NCI-H1930 (cell line): Measurements from ENCODE around the gene TMEM98.
"Not testable (repeated sequence)": the region's sequence is repeated elsewhere in the genome, so short reads cannot be mapped to it uniquely, and the experiment has no call there.

ENCODE experiments used
- DNase-seq, 2 experiments: peaks; one replicate each; lab custom pipeline; 2025; lab: John Stamatoyannopoulos, UW

TMEM98 gene, protein sequence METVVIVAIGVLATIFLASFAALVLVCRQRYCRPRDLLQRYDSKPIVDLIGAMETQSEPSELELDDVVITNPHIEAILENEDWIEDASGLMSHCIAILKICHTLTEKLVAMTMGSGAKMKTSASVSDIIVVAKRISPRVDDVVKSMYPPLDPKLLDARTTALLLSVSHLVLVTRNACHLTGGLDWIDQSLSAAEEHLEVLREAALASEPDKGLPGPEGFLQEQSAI

DNA sequence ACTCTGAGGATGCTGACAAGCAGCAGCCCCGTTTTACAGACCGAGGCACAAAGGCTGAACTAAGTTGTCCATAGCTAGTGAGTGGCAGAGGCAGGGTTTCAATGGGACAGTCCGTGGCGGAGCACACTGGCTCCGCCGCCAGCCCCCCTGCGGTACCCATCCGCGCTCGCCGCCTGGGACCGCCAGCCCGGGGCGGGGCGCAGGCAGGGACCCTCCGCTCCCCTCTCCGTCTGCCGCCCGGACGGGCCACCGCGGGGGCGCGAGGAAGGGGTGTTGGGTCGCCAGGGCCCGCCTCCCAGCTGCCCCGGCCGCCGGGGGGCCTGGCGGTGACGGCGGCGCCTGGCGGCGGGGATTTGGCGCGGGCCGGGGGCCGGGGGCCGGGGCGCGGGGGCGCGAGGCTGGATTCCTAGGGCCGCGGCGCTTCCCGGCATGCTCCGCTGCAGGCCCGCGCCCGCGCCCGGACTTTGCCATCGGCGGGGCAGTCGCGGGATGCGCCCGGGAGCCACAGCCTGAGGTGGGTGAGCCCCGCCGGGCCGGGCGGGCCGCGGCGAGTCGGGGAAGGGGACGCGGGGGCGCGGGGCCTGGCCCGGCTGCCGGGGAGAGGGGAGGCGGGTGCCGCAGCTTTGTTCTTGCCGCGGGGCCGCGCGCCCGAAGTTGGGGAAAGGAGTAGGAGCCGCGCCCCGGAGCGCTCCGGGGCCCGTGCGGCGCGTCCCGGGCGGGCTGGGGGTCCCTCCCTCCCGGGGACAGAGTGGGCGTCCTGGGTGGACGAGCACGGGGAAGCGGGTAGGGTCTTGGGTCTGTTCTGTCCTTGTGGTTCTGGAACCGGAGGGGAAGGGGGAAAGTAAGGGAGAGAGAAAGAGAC lies at the start of gene TMEM98:
TMEM98 (plus strand) TSS at position 430 of the 862 bp plus-strand sequence. CDS start 3,376 bp downstream, outside the sequence.
- peak in 1 of 2 experiments; percentile 30 for DNase-seq

DNA sequence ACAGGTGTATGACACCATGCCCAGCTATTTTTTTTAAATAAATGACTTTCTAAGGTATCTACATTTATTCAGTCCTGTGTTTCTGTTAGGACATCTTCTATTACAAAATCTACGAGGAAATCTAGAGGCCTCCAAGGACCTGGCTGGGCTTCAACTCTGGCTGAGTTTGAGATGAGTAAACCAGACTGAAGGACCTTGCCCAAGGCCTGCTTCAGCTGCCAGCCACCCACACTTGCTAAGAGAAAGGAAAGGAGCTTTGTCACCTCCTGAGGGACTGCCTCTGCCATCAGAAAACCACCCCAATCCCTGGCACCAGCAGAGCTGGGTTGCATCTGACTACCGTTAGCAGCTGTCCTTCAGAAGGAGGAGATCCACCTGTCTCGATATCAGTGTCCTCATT lies 49.7 kb upstream of the TMEM98 start:
- DNase-seq, result no peak

DNA sequence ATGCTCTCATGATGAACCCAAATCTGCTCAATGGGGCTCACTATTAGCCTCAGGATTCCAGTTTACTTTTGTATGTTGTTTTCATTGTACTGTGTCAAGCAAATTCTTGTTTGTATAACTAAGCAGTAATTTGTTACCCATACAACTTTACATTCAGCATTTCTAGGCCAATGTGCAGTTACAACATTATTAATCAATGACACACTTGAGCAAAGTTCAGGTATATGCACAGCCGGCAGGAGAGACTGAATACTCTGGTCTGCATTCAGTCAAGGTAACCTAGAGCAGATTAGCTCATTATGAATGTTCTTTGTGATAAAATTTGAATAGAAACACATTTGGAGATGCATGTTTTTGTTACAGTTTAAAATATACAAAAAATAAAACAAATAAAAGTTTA lies 48.8 kb upstream of the TMEM98 start:
- no peak for DNase-seq

DNA sequence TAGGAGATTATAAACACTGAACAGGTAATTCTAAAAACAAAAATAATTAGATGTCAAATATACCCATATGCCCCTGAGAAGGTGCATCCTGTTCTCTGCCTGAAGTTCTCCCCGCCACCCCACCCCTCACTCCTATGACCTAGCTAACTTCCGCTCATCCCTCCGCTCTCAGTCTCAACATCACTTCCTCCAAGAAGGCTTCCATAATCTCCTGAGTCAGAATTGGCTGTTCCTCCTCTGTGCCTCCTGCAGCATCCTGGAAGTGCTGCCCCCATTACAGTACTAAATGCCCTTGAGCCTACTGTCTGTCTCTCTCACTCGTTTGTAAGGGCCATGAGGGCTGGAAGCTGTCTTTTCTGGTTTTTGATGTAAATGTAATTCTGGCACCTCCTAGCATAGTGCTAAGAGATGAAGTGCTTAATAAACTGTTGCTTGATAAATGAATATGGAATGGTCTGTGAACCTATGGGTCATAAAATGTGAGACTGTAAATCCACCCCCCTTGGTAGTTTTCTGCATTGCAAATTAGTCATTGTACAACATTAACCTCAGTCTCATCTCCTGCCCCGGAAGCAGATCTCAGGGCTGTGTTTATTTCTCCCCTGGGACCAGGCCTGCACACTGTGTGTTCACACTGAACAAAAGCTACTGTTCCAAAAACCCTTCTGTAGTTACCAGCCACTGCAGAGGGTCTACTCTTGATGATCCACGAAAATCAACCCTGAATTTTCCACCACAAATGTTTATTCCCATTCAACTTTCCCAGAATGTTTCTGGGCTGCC lies 47.1 kb upstream of the TMEM98 start:
- DNase-seq, result no peak

DNA sequence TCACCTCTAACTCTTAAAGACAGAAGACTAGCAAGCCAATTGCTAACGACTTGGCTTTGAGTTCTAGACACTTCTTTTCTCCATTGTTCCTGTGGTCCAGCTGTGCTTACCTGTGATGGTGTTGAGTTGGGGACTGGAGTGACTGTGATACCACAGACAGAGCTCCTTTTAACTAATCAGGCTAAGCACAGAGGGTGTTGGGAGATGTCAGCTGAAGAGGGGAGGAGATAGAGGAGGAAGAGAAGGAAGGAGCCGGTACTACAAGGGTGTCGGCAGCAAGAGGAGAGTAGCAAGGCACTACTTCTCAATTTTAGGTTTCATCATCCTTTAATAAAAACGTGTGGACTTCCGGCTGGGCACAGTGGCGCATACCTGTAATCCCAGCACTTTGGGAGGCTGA lies 45.9 kb upstream of the TMEM98 start:
- DNase-seq, result no peak

DNA sequence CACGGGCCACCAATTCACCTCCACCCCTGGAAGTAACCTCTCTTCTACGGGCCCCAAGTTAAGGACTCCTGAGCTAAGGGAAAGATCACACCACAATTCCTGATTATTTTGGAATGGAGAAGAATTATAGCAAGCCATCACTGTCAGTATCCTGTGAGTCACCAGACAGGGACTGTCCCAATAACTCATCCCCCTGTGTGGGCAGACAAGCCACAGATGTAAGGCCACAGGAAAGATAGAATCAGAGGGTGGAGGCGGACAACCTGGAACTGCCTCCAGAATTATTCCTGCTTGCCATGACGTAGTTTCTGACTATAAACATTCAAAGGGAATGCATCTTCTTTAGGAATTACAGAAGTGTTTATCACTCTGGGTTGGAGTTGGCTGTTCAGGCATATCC lies 45.2 kb upstream of the TMEM98 start:
- no peak for DNase-seq

DNA sequence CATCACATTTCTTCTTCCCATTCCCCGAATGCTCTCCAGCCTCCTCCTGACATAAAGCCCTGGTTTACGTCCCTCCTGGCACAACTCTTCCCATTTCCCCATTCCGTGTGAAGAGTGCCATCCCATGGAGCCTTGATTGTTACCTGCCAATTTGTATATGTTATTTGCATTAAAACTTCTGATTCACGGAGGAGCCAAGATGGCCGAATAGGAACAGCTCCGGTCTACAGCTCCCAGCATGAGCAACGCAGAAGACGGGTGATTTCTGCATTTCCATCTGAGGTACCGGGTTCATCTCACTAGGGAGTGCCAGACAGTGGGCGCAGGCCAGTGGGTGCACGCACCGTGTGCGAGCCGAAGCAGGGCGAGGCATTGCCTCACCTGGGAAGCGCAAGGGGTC lies 41.0 kb upstream of the TMEM98 start:
- not testable (repeated sequence) for DNase-seq

DNA sequence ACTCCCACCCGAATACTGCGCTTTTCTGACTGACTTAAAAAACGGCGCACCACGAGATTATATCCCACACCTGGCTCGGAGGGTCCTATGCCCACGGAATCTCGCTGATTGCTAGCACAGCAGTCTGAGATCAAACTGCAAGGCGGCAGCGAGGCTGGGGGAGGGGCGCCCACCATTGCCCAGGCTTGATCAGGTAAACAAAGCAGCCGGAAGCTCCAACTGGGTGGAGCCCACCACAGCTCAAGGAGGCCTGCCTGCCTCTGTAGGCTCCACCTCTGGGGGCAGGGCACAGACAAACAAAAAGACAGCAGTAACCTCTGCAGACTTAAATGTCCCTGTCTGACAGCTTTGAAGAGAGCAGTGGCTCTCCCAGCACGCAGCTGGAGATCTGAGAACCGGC lies 40.5 kb upstream of the TMEM98 start:
- DNase-seq, result not testable (repeated sequence)

DNA sequence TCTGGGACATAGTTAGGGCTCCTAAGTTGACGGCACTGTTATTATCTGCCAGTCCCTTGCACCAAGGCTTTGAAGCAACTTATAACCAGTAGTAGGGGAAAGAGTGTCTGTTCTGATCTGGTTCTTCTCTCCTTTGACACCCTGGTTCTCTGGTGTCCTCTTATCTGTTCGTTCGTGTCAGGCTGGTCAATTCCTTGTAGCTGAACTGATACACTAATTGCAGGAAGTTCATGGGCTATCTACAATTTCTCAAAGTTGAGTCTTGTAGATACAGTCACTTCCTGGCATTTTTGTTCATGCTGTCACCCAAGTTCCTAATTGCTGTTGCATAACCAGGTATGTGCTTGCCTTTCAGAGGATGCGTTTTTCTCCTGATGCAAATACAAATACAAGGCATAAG lies 33.7 kb upstream of the TMEM98 start:
- DNase-seq, result no peak

DNA sequence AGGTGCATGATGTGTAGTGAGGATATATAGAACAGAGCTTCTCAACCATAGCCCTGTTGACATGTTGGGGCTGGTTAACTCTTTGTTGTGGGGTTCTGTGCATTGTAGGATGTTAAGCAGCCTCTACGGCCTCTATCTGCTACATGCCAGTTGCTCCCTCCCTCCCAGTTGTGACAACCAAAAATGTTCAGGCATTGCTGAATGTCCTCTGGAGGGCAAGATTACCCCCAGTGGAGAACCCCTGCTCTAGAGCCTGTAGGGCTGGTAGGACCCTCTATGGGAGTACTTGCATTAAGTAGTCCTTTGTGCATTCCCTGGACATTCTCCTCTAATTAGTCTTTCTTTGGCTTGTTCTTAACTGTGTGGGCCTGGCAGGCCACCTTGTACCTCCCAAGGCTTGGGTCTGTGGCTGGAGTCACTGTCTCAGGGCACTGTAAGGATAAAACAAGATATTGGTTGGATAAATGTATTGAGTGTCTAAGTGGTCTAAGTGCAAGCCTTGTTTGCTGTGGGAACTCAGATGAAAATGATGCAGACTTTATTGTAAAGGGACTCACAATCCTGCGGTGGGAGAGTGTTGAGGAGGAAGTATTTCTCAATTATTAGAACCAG lies 31.2 kb upstream of the TMEM98 start:
- DNase-seq, result no peak

DNA sequence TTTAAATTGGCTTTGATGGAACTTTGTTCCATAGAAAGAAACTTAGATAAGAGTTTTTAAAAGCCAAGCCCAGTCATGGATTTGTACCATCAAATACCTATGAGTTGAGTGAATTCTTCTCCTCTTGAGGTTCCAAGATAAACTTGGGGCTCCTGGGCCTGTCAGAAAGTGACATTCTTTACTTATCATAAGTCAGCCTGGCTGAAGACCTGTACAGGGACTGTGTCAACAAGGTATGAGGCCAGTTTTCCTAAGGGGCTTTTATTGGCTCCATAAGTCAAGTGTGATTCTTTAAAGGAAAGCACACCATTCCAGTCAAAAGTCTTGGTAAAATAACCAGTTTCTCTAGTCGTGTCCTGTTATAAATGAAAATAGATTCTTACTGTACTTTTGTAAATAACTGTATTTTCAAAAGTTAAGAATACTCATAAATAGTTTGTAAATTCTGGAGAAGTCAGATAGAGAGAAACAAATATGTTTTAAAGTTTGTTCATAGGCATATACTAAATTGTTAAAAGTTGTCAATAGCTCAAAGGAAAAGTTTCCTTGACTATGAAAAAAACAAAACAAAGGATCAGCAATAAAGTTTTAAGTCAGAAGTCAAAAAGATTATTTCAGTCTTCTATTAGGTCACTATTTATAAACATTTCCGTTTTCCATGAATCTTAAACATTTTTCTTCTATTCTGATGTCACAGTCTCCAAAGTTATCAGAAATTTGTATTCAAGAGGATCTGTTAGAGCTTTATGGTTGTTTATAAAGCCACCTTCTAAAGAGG lies 28.5 kb upstream of the TMEM98 start:
- DNase-seq, result no peak

DNA sequence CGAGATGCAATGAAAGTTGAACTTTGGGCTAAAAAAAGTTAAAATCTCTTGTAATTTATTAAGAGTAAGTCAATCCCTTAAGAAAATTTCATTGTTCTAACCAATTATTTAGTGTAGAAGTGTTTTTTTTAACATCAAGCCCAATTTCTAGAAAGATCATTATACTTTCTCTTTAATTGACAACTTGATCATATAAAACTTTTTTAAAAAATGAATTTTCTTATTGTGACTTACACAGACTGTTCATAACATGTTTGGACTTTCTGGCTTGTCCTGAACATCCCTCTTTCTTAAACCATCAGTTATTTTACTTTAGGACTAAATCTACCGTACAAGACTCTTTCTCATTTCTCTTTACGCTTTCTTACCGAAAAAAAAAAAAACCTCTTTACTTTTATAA lies 26.2 kb upstream of the TMEM98 start:
- DNase-seq, result no peak

DNA sequence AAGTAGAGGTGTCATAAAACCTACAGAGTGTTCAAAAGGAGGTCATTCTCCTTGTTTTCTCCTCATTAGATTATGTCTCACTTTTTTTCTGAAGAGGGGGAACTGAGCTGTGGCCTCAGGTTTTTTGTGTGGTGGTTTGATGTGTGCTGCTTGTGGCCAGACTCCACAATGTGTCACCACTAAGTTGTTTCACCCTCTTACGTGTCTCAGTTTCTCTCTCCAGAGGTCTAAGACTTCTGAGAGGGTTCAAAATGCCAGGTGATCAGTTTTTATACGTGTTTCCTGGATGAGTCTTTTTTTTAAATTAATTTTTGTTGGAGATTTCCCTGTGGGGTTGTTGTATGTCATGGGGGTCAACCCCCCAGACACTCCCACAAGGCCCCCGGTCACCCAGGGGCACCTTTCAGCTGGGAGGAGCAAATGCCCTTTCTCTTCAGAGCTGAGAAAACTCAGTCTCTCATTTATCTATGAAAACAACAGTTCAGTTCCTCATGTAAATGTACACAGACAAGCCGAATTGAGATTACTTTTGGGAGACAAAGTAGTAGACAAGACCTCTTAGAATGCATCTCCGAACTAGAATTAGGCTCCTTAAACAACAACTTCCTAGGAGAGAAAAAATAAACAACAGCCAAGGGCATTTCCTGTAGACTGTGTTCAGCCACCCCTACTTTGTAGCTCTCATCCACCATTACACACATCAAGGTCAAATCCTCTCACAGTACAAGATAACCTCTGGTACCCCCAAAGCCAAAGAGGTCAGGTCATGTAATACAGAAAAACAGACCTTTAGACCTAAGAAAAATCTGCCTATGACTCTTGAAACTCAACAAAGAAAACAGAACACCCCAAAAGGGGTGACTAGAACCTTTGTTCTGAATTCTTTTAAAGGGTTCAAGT lies 23.9 kb upstream of the TMEM98 start:
- no peak for DNase-seq

DNA sequence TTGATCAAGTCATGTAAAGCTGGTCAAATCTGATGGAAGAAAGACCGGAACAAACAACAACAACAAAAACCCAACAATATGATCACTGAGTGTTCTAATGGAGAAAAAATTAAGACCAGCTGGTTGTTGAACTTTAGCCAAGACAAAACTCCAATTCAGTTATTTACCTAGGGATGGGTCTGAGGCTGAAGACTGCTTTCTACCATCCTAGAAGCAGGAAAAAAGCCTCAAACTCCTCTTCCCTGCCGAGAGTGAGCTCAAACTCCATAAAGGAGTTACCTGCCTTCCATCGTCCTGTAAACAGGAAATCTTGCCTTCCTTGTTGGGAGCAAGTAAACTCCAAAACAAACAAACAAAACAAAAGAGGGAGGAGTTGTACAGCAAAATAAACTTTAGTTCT lies 23.1 kb upstream of the TMEM98 start:
- DNase-seq, result no peak

DNA sequence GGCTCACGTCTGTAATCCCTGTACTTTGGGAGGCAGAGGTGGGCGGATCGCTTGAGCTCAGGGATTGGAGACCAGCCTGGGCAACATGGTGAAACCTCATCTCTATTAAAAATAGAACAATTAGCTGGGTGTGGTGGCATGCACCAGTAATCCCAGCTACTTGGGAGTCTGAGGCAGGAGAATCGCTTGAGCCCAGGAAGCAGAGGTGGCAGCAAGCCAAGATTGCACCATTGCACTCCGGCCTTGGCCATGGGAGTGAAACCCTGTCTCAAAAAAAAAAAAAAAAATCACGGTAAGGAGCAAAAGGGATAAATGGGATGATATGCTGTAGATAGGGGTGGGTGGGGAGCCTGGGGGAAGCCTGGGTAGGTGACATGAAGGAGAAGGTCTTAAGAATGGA lies 20.4 kb upstream of the TMEM98 start:
- no peak for DNase-seq

DNA sequence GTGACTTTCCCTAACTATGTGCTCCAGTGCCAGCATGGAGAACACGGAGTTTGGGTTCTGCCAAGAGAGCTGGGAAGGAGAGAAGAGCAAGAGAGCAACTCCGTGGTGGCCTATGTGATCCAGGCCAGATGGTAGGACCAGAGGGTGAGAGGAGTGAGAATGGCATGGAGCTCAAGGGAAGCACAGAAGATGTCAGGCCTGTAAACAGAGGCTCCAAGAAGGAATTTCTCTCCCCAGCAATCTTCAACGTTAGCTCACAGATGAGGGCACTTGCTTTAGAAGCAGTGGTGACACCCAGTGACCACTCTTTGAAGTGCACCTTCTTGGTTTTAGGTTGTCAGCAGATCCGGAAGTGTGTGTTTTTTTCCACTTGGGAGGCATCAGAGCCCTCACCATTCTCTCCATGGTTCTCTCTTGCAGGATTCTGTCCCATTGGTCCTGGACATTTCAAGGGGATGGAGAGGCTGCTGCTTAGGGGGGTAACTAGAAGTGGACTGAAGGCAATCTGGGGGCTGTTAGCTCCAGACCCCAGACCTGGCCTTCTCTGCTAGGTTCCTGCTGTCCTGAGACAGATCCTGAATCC lies 18.1 kb upstream of the TMEM98 start:
- DNase-seq, result peak in 1 of 2 experiments; percentile 60

DNA sequence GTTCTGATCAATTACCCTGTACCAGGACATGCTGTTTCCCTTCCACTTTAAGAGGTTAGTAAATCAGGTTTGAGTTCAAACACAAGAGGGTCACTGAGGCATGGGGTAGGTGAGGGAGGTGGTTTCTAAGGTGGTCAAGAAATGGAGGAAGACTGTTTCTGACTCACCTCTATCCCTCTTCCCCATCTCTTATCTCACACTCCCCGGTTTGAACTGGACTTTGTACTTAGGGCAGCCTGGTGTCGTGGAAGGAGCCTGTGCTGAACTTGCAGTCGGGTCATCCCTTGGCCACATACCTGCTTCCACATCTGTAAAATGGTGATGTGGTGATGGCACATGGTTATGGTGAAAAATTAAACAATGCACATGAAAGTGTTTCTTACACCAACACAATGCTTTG lies 17.2 kb upstream of the TMEM98 start:
- DNase-seq, result no peak

DNA sequence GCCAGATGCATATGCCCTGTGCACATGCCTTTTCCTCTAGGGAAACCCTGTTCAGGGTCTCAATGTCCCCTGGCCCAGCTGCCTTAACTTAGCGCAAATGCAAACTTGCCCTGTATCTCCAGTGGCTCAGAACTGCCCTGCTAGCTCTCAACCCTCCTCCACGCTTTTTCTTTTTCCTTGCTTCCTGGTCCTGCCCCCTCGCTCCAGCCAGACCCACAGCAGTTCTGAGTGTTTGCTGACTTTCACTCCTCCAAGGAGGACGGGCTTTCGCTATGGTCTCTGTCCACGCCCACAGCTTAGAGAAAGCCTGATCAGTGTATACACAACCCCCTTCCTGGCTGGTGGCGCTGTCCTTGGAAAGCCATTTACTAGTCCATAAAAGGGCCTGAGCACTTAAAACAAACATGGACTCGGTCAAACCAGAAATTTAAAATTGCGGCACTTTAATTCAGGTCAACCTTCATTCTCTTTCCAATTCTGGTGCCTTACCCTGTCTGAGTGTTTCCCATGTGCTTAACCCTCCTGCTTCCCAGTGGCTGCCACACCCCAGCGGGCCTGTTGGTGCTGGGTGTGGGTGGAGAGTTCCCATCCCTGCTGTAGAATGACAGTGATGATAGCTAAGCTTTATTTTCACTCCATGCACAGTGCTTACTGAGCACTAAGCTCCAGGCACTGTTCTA lies 15.6 kb upstream of the TMEM98 start:
- DNase-seq, result no peak

DNA sequence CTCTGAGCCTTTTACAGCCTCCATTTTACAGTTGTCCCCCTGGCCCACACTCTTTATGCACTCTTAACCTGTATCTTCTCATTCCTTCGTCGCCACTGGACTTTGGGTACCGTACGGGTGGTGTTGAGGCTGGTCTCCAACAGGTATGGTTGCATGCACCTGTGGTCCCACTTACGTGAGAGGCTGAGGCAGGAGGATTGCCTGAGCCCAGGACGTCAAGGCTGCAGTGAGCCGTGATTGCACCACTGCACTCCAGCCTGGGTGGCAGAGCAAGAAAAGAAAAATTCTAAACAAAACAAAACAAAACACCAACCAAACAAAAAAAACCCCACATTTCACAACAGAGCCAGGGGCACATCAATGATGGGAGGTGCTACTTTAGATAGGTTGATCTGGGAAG lies 14.4 kb upstream of the TMEM98 start:
- no peak for DNase-seq

DNA sequence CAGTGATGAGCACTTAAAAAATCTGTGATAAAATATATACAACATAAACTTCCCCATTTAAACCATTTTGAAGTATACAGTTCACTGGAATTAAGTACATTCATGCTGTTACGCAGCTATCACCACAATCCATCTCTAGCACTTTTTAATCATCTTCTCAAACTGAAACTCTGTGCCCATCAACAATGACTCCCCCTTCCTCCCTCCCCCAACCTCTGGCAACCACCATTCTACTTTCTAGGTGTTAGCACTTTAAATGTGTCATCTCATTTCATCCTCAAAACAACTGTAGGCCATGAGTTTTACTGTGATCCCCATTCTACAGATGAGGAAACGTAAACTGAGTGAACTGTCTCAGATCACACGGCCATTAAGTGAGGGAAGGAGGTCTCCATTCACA lies 13.8 kb upstream of the TMEM98 start:
- no peak for DNase-seq
